ENCODE measurements around the gene ARHGEF3.

DNA sequence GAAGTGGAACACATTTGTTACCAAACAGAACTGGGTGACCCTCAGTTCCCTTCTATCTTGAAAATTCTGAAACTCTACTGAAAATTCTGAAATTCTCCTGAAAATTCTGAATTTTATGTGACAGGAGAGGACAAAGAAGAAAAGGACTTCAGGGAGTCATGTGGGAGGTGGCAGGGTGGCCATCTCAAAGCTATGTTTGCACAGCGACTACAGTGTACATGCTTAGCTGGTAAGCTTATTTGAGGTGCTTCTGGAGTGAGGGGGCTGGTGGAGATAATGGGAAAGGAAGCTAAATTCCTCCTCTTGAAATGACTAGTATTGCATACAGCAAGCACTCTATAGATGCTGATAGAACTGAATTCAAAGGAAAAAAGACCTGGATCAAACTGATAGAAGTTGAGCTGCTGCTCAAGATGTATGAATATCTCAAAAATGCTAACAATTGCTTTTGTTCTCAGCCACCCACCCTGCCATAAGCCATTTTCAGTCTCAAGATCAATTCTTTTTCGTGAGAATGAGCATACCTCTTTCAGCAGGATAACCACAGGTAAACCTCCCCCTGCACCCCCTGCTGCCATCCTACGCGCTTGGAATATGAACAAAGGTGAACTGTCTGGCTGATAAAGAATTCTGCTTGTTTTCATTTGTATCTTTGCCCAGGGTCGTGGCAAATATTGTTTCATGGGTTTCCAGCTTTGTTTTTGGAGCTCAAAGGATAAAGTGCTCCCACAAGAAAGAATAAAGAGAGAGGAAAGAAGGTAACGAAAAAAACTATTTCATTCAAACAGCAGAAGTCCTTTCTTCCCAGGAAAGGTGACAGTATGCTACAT, 16.6 kb upstream of the ARHGEF3 start:
- TF ChIP-seq EZH2 (IDR thresholded peaks at IDR 0.05) (no peak), POLR2AphosphoS5 (IDR thresholded peaks at IDR 0.05; ENCODE audit: borderline replicate concordance, low read depth, low read length) (no peak), FOXP2 (optimal IDR thresholded peaks at IDR 0.05; ENCODE audit: control extremely low read depth, extremely low read length, insufficient read depth) (no peak)

All from SK-N-MC (cell line).